ENCODE measurements around the gene SLC38A5. TPM values are rescaled to one million over a fixed set of nuclear protein-coding genes. Genes with fewer than 3 reads are reported as not detected.
"Not testable (repeated sequence)": the region's sequence is repeated elsewhere in the genome, so short reads cannot be mapped to it uniquely, and the experiment has no call there.

The SLC38A5 gene
- under 1 TPM in 5 of 6 experiments, not detected in 1; 0.40 to 0.91 (median 0.79) TPM for total RNA-seq (2021; fragmentation: NEBNext Ultra II Directional; extraction: Animal tissue kit (Norgen Biotek cat#: 25700))
- long read RNA-seq: 0 reads

DNA sequence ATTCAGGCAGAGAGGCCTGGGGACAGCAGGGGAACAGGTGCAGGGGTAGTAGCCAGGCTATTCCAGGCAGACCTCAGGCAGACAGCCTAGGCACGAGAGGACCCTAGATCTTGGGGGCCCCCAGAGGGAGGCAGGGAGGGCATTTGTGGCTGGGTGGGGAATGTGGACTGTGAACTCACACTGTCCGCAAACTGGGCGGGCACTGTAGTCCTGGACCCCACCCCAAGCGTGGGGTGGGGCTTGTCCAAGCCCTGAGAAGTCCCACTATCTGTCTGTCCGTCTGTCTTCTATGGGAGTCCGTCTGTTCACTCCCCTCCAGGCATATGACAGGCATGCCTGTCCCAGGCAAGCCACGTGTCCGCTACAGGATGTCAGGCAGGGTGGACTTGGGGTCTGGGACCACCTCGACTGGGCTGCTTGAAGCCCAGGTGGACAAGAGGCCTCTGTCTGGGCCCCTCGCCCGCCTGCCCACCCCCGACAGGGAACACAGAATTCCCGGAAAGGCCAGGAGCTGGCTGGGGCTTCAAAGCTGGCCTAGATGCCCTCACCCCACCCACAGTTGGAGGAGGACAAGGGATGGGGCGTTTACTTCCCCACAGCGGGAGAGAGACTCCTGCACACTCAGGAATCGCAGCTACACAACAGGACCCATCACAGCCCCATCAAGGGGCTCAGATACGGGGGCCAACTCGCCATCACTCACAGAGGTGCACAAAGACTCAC, at the start of gene SLC38A5:
Gene SLC38A5, minus strand, starts transcription at position 151 of the 723 bp plus-strand sequence. CDS start 2,336 bp downstream, outside the sequence.
- H3K9me3 Mint-ChIP-seq: no peaks in the 10 kb centered on the region
- no peak within 1 kb of the TSS for H3K27ac Mint-ChIP-seq
- H3K4me1 Mint-ChIP-seq (ENCODE audit: low read depth): peaks cover 8% of the 10 kb centered on the region
- TF ChIP-seq, protein P1, sequence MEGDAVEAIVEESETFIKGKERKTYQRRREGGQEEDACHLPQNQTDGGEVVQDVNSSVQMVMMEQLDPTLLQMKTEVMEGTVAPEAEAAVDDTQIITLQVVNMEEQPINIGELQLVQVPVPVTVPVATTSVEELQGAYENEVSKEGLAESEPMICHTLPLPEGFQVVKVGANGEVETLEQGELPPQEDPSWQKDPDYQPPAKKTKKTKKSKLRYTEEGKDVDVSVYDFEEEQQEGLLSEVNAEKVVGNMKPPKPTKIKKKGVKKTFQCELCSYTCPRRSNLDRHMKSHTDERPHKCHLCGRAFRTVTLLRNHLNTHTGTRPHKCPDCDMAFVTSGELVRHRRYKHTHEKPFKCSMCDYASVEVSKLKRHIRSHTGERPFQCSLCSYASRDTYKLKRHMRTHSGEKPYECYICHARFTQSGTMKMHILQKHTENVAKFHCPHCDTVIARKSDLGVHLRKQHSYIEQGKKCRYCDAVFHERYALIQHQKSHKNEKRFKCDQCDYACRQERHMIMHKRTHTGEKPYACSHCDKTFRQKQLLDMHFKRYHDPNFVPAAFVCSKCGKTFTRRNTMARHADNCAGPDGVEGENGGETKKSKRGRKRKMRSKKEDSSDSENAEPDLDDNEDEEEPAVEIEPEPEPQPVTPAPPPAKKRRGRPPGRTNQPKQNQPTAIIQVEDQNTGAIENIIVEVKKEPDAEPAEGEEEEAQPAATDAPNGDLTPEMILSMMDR (IDR thresholded peaks at IDR 0.05): no peak
- H3K4me3 Mint-ChIP-seq: no peak within 1 kb of the TSS
- H3K36me3 Mint-ChIP-seq (ENCODE audit: low read depth): no peaks in the 10 kb centered on the region
- DNase-seq: no peak
- H3K27me3 Mint-ChIP-seq (ENCODE audit: insufficient read depth): no peaks in the 10 kb centered on the region; the same call in 1 of the 2 replicates

DNA sequence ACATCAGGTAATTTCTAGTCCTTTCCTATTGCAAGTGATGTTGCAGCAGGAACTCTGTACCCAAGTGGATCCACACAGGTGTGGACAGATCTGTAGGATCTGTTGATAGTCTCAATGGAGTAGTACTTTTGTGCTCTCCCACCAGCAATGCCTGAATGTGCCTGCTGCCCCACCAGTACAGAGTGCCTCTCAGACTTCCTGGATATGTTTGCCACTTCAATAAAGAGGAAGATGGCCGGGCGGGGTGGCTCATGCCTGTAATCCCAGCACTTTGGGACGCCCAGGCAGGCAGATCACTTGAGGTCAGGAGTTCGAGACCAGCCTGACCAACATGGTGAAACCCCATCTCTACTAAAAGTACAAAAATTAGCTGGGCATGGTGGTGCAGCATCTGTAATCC, 49.4 kb upstream of the SLC38A5 start:
- H3K4me3 Mint-ChIP-seq; H3K27me3 Mint-ChIP-seq (ENCODE audit: insufficient read depth); H3K36me3 Mint-ChIP-seq (ENCODE audit: low read depth); H3K9me3 Mint-ChIP-seq; DNase-seq; H3K27ac Mint-ChIP-seq: not testable (repeated sequence)
- peaks cover 14% of the 10 kb centered on the region for H3K4me1 Mint-ChIP-seq (ENCODE audit: low read depth)

DNA sequence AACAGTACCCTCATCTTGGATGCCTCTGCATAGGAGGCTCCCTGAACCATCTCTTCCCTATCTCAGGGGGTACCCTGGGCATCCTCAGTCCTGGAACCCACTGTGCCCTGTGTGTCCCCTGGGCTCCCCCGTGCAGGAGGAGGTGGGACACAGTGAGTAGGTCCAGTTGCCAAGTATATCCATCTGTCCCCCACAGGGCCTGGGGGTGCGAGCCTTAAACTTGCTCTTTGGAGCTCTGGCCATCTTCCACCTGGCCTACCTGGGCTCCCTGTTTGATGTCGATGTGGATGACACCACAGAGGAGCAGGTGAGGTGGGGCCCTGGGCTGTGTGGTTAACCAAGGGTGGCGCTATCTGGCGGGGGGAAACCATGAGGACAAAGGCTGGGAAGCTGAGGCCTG, 46.9 kb upstream of the SLC38A5 start:
- H3K36me3 Mint-ChIP-seq (ENCODE audit: low read depth): peaks cover 4% of the 10 kb centered on the region; the same call in 1 of the 2 replicates
- H3K9me3 Mint-ChIP-seq: no peaks in the 10 kb centered on the region
- TF ChIP-seq, protein P1 (IDR thresholded peaks at IDR 0.05): no peak
- H3K4me3 Mint-ChIP-seq: no peak overlapping the region
- no peak for DNase-seq
- H3K4me1 Mint-ChIP-seq (ENCODE audit: low read depth): peaks cover 21% of the 10 kb centered on the region
- H3K27me3 Mint-ChIP-seq (ENCODE audit: insufficient read depth): peaks cover 1% of the 10 kb centered on the region; the same call in 1 of the 2 replicates
- no peak overlapping the region for H3K27ac Mint-ChIP-seq

DNA sequence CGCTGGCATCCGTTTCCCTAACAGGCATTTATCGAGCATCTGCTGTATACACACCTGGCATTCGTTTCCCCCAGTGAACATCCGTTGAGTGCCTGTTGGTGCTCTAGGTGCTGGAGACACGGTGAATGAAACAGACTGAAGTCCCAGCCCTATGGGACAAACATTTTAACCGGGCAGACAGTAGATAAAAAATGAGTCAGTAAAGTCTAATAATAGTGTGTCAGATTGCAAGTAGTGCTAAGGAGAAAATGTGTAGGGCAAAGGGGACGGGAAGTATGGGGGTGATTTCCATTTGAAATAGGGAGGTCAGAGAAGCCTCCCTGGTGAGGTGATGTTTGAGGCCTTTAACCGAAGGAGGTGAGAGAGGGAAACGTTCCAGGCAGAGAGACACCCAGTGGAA, 46.2 kb upstream of the SLC38A5 start:
- Mint-ChIP-seq H3K36me3 (ENCODE audit: low read depth) (peaks cover 4% of the 10 kb centered on the region; the same call in 1 of the 2 replicates), H3K4me3 (no peak overlapping the region), H3K9me3 (no peaks in the 10 kb centered on the region), H3K4me1 (ENCODE audit: low read depth) (peaks cover 20% of the 10 kb centered on the region), H3K27me3 (ENCODE audit: insufficient read depth) (no peaks in the 10 kb centered on the region; the same call in 1 of the 2 replicates), H3K27ac (no peak overlapping the region)
- no peak for DNase-seq
- TF ChIP-seq, protein P1 (IDR thresholded peaks at IDR 0.05): no peak

DNA sequence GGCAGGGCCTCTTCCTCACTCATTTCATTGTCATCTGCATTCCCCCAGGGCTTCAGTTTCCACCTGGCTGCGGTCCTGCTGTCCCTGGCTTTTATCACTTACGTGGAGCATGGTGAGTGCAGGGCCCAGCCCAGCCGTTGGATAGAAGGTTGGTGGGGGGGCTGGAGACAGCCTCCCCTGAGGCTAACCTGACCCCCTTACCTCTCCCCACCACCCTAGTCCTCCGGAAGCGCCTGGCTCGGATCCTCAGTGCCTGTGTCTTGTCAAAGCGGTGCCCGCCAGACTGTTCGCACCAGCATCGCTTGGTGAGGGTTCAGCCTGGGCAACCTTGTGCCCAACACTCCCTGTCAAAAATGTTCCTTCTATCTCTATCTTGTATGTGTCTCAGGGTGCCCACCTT, 45.8 kb upstream of the SLC38A5 start:
- H3K4me3 Mint-ChIP-seq: no peak overlapping the region
- no peak for DNase-seq
- peaks cover 16% of the 10 kb centered on the region for H3K4me1 Mint-ChIP-seq (ENCODE audit: low read depth)
- TF ChIP-seq, protein P1 (IDR thresholded peaks at IDR 0.05): no peak
- peaks cover 4% of the 10 kb centered on the region; the same call in 1 of the 2 replicates for H3K36me3 Mint-ChIP-seq (ENCODE audit: low read depth)
- no peaks in the 10 kb centered on the region; the same call in 1 of the 2 replicates for H3K27me3 Mint-ChIP-seq (ENCODE audit: insufficient read depth)
- no peak overlapping the region for H3K27ac Mint-ChIP-seq
- no peaks in the 10 kb centered on the region for H3K9me3 Mint-ChIP-seq

DNA sequence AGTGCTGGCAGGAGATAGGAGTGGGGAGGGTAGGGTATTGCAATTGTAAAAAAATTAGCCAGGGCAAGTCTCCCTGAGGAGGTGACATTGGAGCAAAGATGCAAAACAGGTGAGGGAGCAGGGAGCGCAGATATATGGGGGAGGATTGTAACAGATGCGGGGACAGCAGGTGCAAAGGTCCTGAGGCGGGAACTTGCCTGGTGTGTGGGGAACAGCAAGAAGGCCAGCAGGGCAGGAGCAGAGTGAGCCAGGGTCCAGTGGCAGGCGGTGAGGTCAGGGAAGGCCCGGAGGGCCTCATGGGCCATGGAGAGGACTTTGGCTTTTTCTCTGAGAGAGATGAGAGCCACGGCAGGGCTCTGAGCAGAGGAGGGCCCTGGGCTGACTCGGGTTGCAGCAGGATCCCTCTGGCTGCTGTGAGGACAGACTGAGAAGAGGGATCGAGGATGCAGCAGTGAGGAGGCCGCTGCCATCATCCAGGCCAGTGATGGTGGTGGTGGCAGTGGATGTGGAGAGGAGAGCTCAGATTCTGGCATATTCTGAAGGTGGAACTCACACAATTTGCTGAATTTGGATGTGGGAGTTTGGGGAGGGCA, 44.9 kb upstream of the SLC38A5 start:
- H3K9me3 Mint-ChIP-seq: no peaks in the 10 kb centered on the region
- H3K27me3 Mint-ChIP-seq (ENCODE audit: insufficient read depth): no peaks in the 10 kb centered on the region; the same call in 1 of the 2 replicates
- peaks cover 4% of the 10 kb centered on the region; the same call in 1 of the 2 replicates for H3K36me3 Mint-ChIP-seq (ENCODE audit: low read depth)
- DNase-seq: no peak
- H3K27ac Mint-ChIP-seq: no peak overlapping the region
- TF ChIP-seq, protein P1 (IDR thresholded peaks at IDR 0.05): no peak
- no peak overlapping the region for H3K4me3 Mint-ChIP-seq
- peaks cover 14% of the 10 kb centered on the region for H3K4me1 Mint-ChIP-seq (ENCODE audit: low read depth)
